DMS 273 (cell line): ENCODE data around the gene PGD.
A peak's percentile ranks its signal among the peaks of the same experiment; 100 is the strongest.
"Not testable (repeated sequence)": the region's sequence is repeated elsewhere in the genome, so short reads cannot be mapped to it uniquely, and the experiment has no call there.

ENCODE experiments used
- DNase-seq: peaks from one replicate; lab custom pipeline; 2025; ENCODE audit not compliant: unreplicated experiment; lab: John Stamatoyannopoulos, UW

Gene PGD

DNA sequence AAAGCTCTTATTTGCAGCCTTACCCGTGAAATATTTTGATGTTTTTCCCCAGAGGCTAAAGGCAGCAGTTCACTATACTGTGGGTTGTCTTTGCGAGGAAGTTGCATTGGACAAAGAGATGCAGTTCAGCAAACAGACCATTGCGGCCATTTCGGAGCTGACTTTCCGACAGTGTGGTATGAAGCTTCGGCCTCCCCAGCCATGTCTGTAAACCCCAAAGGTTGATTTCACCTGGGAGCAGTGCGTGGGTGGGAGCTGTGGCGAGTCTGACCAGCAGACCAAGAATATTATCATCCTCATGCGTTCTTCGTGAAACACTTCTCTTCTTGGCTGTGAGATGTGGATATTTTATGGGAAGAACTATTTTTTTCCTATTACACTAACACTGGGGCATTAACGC, 34.9 kb downstream of the PGD start:
- DNase-seq: no peak

DNA sequence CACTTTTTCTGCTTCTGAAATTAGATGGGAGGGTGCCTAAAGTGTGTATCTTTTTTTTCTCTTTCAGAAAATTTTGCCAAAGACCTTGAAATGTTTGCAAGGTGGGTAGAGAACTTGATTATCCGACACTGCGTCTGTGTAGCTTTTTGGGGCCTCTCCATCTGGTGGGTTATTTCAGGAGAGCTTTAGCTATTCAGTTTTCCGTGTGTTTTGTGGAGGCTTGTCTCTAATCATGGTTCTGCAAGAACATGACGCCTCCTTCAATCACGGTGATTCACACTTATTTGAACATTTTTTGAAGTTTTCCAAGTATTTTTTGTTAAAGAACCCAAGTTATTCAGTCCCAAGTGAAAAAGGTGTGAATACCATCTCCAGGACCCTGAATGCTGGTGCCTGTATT, 35.7 kb downstream of the PGD start:
- DNase-seq: no peak

GRCh38 chr1:10437052-10437451, 38.2 kb downstream of the PGD start:
- DNase-seq: no peak

GRCh38 chr1:10438677-10439163, 39.9 kb downstream of the PGD start:
- no peak for DNase-seq

DNA sequence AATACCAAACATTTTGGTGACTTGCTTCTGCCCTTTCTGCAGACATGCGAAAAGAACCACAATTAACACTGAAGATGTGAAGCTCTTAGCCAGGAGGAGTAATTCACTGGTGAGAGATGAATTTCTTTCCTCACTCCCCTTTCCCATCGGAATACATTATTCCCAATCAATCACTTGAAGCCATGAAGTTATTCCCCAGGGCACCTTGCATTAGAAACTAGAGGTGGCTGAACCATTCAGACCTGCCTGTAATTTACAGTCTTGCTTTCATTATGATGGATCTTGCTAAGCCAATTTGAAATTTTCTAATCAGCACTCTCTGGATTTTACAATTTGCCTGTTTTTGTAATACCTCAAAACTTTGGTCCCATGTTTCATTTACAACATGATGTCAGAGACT, 41.4 kb downstream of the PGD start:
- no peak for DNase-seq

DNA sequence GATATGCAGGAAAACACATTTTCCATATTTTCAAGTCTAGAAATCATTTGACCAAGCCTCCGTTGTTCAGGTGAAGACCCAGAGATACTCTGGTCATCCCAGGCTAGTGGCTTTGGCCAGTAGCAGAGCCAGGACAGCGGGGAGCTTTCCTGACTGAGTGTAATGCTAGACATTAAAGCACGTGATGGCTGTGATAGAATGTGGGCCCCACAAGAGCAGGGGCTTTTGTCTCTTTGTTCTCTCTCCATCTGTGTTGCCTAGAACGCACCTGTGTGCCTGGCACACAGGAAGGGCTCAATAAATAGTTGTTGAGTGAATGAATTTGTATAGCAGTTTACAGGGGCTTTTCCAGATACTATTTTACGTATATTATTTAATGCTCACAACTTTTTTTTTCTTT, 41.9 kb downstream of the PGD start:
- DNase-seq: no peak

DNA sequence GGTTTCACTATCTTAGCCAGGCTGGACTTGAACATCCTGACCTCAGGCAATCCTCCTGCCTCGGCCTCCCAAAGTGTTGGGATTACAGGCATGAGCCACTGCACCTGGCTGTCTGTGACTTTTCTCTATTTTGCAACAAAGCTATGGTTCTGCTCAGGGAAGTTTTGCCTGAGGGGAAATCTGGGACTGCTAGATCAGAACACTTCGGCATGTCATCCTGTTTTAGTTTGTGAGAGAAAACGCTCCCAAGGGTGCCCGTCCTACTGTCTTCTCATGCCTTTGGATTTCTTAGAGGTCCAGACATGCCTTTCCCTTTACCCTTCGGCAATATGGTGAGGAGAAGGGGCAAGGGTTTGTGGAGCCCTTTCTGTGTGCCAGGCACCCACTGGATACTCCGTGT, 45.4 kb downstream of the PGD start:
- DNase-seq: no peak

GRCh38 chr1:10444795-10445397, 46.0 kb downstream of the PGD start:
- DNase-seq: no peak

- DNase-seq: no peak
These were observed 48.0 kb downstream of the PGD start for GRCh38 chr1:10446790-10447422.

- DNase-seq: no peak
These were observed 50.9 kb downstream of the PGD start, which contains the start of gene CORT for GRCh38 chr1:10449751-10450150. TSS of gene CORT (plus strand) at chr1:10450031. CDS start at chr1:10450224, 193 bp downstream.

DNA sequence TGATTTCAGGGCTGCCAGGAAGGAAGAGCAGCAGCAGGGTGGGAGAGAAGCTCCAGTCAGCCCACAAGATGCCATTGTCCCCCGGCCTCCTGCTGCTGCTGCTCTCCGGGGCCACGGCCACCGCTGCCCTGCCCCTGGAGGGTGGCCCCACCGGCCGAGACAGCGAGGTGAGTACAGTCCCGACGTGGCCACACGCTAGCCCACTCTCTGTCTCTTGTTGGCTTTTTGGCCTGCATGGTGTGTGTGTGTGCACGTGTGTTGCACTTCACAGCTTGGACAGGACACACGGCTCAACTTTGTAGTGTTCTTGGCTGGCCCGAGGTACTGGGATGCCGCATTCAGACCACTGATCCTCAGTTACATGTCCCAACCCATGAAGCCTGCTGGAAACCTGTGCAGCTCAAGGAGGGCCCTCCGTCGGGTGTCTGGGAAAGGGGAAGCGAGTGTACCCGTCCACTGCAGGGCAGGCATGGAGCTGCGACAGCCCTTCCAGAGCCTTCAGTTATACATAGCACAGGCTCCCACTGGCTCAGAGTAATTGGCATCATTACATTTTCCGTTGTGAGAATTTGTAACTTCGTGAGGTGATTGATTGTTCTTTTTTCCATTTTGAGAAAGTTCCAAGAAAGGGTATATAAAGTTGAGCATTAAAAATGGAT, 51.4 kb downstream of the PGD start:
- DNase-seq: no peak

- peak; percentile 73 for DNase-seq
These were observed 52.0 kb downstream of the PGD start for GRCh38 chr1:10450836-10451235.

DNA sequence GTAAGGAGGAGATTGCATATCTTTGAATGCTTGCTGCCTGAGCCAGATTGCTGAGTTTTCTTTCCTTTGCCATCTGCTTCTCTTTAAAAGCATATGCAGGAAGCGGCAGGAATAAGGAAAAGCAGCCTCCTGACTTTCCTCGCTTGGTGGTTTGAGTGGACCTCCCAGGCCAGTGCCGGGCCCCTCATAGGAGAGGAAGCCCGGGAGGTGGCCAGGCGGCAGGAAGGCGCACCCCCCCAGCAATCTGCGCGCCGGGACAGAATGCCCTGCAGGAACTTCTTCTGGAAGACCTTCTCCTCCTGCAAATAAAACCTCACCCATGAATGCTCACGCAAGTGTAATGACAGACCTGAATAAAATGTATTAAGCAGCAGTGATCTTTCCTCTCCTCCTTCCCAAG, 52.4 kb downstream of the PGD start:
- DNase-seq: peak; percentile 83

DNA sequence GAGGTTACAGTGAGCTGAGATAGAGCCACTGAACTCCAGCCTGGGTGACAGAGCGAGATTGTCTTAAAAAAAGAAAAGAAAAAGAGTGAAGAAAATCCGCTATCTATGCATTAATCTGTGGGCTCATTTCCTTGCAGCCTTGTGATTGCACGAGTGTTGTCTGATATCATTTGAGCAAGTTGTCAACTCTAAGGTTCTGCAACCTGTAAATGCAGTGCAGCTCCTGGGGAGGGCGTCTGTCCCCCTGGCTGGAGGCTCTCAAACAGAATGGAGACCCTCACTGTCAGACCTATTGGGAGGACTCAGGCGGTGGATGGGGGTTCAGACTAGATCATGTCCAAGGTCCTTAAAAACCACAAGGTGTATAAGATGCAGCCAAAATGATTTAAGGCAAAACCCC, 57.2 kb downstream of the PGD start:
- no peak for DNase-seq

- DNase-seq: peak; percentile 68
These were observed 57.8 kb downstream of the PGD start for GRCh38 chr1:10456661-10457060.

DNA sequence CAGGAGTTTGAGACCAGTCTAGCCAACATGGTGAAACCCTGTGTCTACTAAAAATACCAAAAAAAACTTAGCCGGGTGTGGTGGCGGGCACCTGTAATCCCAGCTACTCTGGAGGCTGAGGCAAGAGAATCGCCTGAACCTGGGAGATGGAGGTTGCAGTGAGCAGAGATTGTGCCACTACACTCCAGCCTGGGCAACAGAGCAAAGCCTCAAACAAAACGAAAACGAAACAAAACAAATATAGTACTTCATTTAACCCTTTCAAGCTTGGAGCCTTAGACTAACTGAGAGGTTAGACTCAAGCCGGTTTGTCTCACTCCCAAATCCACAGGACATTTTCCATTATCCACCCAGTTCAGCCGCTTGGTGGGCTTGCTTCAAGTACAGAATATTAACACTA, 58.6 kb downstream of the PGD start:
- not testable (repeated sequence) for DNase-seq

DNA sequence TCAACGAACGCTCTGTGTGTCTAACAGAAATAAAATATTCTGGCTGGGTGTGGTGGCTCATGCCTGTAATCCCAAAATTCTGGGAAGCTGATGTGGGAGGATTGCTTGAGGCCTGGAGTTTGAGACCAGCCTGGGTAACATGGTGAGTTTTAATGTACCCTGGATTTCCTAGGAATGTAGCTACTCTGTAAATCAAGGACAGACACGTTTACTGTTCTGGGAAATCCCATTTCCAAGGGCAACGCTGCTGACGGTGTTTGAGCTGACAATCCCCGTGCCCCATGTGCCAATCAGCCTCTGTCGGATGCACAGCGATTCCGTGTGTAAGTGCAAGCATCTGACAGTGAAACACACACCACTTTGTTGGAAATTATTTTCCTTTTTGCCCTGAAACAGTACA, 59.0 kb downstream of the PGD start:
- no peak for DNase-seq

- DNase-seq: peak; percentile 73
These were observed 60.3 kb downstream of the PGD start for GRCh38 chr1:10459184-10459583.

GRCh38 chr1:10467078-10467477, 68.2 kb downstream of the PGD start:
- DNase-seq: no peak

GRCh38 chr1:10470043-10470442, 71.2 kb downstream of the PGD start:
- no peak for DNase-seq
